HG03460 (cell line): Measurements from ENCODE around the gene DHRSX.
"Not testable (repeated sequence)": the region's sequence is repeated elsewhere in the genome, so short reads cannot be mapped to it uniquely, and the experiment has no call there.

Experiments used
- ATAC-seq: cut with Tn5 transposase; IDR thresholded peaks from one replicate; pipeline ENCODE4 v1.9.1; 2021; ENCODE audit not compliant: unreplicated experiment

DHRSX gene

GRCh38 chrX:2521092-2521926 is 20.5 kb upstream of the DHRSX start:
- peak; percentile 73 for ATAC-seq

- ATAC-seq: no peak
These were observed 19.8 kb upstream of the DHRSX start for GRCh38 chrX:2520539-2520938.

GRCh38 chrX:2519638-2520037 is 18.9 kb upstream of the DHRSX start:
- not testable (repeated sequence) for ATAC-seq

GRCh38 chrX:2517055-2517454 is 16.3 kb upstream of the DHRSX start:
- ATAC-seq: peak; percentile 4

- peak; percentile 46 for ATAC-seq
These were observed 15.8 kb upstream of the DHRSX start for GRCh38 chrX:2516623-2517022.

GRCh38 chrX:2514131-2514530 is 13.4 kb upstream of the DHRSX start:
- no peak for ATAC-seq

- no peak for ATAC-seq
These were observed 12.4 kb upstream of the DHRSX start for GRCh38 chrX:2513121-2513664.

GRCh38 chrX:2512501-2512900 is 11.7 kb upstream of the DHRSX start:
- ATAC-seq: no peak

GRCh38 chrX:2511326-2511725 is 10.6 kb upstream of the DHRSX start:
- ATAC-seq: no peak

GRCh38 chrX:2508648-2509335 is 8.0 kb upstream of the DHRSX start:
- no peak for ATAC-seq

GRCh38 chrX:2507904-2508627 is 7.3 kb upstream of the DHRSX start:
- no peak for ATAC-seq

GRCh38 chrX:2507196-2507595 is 6.4 kb upstream of the DHRSX start:
- ATAC-seq: no peak

GRCh38 chrX:2505341-2505740 is 4.6 kb upstream of the DHRSX start:
- not testable (repeated sequence) for ATAC-seq

GRCh38 chrX:2504706-2505332 is 4.0 kb upstream of the DHRSX start:
- ATAC-seq: no peak

GRCh38 chrX:2503591-2504500 is 3.1 kb upstream of the DHRSX start:
- no peak for ATAC-seq

- ATAC-seq: no peak
These were observed 2.1 kb upstream of the DHRSX start for GRCh38 chrX:2502668-2503519.

GRCh38 chrX:2502120-2502667 is 1.4 kb upstream of the DHRSX start:
- ATAC-seq: no peak

GRCh38 chrX:2501559-2502102 is 855 bp upstream of the DHRSX start:
- ATAC-seq: no peak
